GM04504 (cell line): ENCODE measurements around the gene CTRB2.

ENCODE experiments used
- DNase-seq: peaks from one replicate; pipeline ENCODE4 v3.0.0-alpha.2; 2012; ENCODE audit warnings: low read depth

CTRB2 gene

GRCh38 chr16:75169899-75170405 lies 37.0 kb downstream of the CTRB2 start:
- no peak for DNase-seq

DNA sequence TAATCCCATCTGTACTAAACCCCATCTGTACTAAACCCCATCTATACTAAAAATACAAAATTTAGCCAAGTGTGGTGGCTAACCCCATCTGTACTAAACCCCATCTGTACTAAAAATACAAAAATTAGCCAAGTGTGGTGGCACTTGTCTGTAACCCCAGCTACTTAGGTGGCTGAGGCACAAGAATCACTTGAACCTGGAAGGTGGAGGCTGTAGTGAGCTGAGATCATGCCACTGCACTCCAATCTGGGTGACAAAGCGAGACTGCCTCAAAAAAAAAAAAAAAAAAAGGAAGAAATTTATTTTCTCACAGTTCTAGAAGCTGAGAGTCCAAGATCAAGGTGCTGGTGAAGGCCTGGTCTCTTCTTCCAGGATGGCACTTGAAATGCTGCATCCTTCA lies 46.6 kb downstream of the CTRB2 start:
- no peak for DNase-seq
